Activated CD4-positive, alpha-beta T cell treated with anti-CD3 and anti-CD28 coated beads, Interleukin-2, amount 50 U/mL, for 24 hours (primary cell): ENCODE data around the gene CEP83.

Source experiments
- DNase-seq, 2 donors: peaks; one replicate each; pipeline ENCODE4 v3.0.0-alpha.2; 2020; ENCODE audit warnings: low read depth in 1 of 2, low spot score in 1 of 2

CEP83 gene

DNA sequence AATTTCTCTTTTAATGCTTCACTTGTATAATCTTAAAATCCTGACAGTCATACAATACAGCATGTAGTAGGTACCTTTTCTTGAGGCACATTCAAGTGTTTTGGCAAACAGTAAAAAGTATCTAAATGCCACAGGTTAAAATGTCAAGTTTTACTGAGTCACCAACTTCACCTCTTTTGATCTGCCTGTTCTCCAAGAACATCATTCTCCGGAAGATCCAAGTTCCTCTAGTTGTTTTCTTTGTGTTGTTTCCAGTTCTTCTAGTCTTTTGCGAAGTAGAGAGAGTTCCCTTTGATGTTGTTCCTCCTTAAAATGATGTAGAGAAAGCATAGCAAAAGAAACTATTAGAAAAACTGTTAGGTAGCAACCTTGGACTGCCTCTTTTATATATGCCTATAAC is 151.1 kb downstream of the CEP83 start:
- no peak for DNase-seq

DNA sequence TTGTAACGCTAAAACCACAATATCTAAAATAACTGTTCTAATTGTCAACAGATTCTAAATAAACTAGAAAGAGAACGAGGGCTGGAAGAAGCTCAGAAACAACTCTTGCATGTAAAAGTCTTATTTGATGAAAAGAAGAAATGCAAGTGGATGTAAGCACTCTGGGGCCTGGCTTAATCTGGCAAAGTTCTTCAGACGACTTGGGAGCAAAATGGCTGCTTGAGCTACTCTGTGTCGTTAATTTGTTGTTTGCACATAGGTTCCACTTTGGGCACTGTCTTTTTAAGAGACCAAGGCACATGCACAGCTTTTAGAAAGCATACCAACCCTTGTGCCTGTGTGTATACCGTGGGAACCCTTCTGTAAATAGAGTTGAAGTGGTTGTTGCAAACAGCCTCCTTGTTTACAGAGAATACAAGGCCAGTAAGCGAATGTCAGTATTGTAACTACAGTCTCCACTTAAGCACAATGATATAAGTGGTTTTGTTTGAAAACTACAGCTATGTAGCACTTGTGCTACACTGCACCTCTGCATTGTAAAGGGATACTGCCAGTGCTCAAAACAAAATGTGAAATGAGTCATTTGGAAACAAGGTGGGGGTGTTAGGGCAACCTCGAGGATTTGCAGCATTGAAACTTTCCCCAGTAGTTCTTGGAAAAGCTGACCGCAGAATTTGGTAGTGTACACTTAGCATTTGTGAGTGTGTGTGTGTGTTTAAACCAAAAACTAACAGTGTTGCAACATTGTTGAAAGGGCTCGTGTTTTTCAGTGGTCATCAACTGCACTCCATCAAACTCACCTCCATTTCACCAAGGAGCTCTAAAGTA is 154.3 kb downstream of the CEP83 start:
- peak in 1 of 2 donors; percentile 54 for DNase-seq

DNA sequence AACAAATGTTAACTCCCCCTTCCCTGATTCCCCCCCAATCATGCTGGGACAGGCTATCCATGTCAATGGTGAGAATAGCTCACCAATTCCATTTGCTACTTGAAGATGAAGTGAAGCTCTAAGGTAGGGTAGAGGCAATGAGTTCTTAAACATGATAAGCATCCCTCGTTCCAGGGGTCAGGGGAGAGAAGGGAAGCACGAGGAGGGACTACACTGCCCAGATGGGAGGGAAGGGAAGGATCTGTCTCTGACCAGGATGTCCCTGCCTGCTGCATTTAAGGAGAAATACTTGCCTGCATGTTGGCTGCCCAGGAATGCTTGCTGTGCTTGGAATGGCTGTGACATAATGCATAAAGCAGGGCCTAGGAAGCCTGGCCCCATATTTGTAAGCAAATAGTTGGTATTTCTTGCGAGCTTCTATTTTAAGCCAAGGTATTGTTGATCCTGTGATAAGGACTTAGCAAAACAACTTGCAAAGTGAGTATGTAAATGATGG is 155.1 kb downstream of the CEP83 start:
- no peak for DNase-seq

GRCh38 chr12:94304012-94304411 is 155.7 kb downstream of the CEP83 start:
- DNase-seq = no peak

DNA sequence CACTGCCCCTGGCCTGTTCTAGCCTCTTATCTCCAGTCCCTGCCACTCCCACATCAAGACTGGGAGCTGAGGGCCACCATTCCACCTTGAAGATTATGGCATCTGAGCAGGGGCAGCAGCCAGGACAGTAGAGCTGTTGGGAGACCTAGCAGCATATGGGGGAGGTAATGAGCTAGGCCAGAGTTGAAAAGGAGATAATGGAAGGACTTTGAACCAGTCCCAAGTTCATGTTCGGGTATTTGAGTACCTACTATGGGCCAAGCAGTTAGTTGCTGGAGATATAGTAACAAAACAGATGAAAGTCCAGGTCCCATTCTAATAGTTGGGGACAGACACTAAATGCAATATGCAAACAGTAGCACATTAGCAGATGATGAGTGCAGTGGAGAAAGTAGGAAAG is 159.8 kb downstream of the CEP83 start:
- no peak for DNase-seq

DNA sequence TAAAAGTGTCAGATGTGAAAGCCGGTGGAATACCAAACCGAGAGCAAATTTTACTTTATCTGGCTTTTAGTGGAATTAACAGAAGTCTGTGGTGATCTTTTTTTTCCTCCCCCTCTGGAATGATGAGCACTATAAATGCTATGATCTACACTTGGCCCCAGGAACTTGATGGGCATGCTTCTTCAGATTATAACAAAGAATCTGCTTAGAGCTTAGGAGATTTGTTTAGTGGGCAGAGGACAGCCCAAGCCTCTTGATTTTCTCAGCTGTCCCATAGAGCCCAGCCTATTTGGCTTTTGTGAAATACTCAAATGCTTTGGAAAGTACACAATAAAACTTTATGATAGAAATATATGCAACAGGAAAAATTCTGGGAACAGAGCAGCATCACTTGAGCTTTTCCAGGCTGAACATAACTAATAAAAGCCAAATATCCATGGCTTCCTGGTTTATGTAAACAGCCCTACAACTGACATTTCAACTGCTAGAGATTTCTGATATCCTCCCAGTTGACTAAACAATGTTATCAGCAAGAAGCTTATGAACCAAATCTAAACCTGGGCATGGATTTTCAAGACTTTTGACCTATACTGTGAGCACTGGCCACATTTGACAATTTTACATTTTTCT is 161.7 kb downstream of the CEP83 start:
- DNase-seq = no peak

DNA sequence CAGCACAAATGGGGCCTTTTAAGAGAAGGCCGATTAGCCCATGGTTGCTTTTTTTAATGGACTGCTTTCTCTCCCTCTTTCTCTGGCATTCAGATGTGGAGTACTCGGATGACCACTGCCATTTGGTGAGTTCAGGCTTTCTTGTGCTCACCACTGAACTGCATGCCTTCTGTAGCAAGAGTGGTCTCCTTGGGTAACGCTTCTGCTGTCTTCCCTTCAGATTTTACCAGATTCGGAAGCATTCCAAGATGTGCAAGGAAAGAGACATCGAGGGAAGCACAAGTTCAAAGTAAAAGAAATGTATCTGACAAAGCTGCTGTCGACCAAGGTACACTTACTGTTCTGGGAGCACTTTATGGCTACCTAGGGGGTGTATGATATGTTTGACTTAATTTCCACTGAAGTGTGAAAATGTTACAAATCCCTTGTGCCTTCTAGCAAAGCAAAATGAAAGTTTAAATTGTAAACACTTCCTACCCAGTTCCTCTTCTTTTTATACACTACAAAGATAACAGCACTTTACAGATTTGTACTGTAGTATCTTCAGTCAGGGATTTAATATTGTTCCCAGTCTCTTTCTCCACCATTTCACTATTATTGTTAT is 162.5 kb downstream of the CEP83 start:
- DNase-seq = no peak

DNA sequence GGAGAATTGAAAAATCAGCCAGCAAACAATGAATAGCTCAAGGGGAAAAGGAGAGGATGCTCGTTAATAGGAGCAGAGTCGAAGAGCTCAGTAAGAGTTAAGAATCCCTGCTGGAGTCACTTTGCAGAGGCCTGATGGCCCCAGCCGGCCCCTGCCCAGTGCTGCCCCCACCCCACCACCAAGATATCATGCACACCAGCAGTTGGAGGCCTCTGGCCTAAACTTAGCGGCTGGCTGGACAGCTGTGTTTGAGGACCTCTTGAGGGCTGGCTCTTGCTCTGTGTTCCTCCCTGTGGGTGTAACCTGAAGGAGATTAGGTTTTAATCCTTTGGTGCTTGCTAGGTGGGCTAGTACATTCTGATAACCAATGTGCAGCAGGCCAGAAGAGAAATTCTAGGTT is 169.3 kb downstream of the CEP83 start:
- DNase-seq = no peak

GRCh38 chr12:94289461-94290312 is 170.0 kb downstream of the CEP83 start:
- DNase-seq = no peak

GRCh38 chr12:94287245-94287628 is 172.4 kb downstream of the CEP83 start:
- DNase-seq = no peak

- DNase-seq = no peak
Observed at GRCh38 chr12:94286583-94287244, 173.0 kb downstream of the CEP83 start.

DNA sequence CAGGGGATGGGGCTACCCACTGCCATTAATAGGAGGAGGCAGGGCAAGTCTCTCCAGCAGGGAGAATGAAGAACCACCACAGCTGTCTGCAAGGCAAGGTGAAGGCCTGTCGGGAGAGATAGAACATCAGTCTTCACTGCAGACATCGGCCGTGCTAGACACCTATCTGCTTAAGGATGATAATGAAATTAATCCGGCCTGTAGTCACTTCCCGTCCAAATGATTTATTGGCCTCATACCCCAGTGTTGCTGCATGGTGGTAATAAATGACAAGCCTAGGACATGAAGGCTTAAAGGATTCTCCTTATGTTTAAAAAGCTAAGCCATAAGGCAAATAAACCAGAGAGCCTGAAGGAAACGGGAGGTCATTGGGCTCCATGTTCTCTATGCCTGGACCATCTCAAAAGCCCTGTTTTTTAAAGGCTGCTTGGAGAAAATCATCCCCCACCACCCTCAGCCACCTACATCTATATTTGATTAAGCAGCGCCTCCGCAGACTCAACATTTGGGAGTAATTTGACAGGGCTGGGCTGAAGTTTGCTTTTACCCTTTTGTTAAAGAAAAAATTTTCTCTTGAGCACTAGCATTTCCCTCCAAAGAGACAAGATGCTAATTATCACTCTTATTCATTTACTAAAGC is 173.6 kb downstream of the CEP83 start:
- DNase-seq = no peak

DNA sequence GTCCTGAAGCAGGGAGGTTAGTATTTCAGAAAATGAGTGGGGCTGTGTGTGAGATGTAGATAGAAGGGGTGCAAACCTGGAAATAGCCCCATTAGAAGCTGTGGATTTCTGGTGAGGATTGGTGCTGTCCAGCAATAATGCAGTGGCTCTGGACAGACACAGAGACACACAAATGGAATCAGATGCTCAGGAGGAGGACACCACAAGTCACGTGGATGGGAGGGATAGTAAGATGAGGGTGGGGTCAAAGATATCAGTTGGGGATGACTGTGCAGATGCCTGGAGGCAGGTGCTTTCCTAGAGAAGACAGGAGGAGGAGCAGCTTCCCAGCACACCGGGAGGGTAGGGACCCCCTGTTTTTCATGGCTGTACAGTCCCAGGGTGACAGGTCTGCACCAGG is 174.8 kb downstream of the CEP83 start:
- no peak for DNase-seq

DNA sequence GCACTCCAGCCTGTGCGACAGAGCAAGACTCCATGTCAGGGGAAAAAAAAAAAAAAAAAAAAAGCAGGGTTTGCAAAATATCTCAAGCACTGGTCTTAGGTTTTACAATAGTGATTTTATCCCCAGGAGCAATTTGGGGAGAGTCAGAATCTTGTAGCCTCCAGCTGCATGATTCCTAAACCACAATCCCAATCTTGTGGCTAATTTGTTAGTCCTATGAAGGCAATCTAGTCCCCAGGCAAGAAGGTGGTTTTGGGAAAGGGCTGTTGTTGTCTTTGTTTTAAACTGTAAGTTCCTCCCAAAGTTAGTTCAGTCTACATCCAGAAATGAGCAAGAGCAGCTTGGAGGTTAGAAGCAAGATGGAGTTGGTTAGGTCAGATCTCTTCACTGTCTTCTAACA is 175.6 kb downstream of the CEP83 start:
- DNase-seq = no peak

DNA sequence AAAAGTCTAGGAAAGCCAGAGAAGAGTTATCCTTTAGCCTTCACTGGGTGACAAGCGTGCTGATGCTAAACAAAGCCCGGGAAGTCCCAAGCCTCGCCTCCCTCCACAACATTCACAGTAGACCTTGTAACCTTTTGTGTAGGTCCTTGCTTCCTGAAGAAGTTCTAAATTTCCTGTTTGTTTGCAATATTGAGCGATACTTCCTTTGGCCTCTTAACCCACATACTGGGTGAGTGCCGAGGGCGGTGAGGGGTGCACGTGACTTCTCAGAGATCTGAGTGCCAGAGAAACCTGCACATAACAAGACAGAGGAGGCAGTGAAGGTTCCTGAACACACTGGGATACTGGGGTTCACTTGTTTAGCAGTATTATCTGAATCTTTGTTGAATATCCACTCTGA is 177.0 kb downstream of the CEP83 start:
- DNase-seq = peak in 1 of 2 donors; percentile 14

DNA sequence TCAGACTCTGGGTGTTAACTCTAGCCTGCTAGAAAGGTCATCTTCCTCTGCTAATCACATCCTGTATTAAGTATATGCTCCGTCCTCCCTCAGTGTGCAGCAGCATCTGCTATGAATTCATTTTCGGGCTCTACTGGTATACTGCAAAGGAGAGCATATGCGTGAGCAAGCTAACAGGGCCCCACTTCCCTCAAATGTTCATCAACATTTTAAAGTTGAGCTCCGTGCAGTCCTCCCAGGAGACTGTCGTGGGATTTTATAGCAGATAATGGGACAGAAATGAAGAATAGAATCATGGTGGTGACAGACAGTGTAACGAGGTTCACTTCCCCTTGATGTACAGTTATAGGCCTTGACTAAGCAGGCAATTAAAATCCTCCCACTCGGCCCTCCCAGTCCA is 179.6 kb downstream of the CEP83 start:
- DNase-seq = no peak

DNA sequence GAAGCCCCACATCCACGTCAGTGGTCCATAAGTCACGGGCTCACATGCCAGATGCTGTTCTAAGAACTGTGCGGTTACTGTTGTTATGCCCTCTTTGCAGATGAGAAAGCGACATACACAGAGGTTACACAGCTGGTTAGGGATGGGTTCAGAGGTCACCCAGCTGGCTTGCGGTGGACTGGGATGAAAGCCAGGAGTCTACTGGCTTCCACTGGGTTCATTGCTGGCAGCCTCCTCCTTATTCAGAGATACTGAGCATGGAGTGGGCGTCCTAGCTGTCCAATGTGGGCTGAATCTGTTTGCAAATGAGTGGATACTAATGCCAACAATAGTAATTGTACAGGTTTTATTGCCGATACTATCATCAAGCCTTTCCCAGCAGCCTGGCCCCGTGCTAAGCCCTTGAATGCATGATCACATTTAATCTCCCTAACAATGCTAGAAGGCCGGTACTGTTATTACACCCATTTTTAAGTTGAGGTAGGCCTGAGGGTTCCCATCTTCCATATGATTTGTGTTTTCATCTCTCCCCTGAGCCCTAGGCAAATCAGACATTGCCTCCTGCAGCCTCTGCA is 182.2 kb downstream of the CEP83 start:
- DNase-seq = no peak

GRCh38 chr12:94276725-94277124 is 182.9 kb downstream of the CEP83 start:
- DNase-seq = no peak

GRCh38 chr12:94273272-94273671 is 186.4 kb downstream of the CEP83 start:
- DNase-seq = no peak

DNA sequence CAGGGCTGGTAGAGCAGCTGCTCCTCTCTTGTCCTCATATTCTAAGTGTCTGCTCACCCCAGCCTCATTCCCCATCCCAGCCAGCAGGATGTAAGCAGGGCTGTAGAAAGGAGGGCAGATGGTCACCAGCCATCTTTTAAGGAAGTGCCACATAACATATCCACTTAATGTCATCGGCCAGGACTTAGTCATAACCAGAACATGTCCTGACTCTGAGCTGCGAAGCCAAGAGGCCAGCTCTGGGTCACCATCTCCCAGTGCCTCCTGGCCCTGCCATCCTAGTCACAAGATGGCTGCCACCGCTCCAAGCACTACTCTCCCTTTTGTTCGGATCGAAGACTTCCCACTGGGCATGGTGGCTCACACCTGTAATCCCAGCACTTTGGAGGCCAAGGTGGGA is 187.4 kb downstream of the CEP83 start:
- no peak for DNase-seq
